Vagina (tissue), 2 donors: ENCODE results near the gene HBE1. TPM values are rescaled to one million over a fixed set of nuclear protein-coding genes. Genes with fewer than 3 reads are reported as not detected.

Source experiments
- DNase-seq, 2 donors: peaks; one replicate each; pipeline ENCODE4 v3.0.0-alpha.2; 2017; ENCODE audit errors: extremely low spot score in 2 of 2
- H3K27ac ChIP-seq: fragments of 200-600 bp; sonication (generic); one replicate; pipeline ENCODE4 v1.5.1; 2019
- H3K27me3 ChIP-seq: fragments of 200-600 bp; sonication (generic); one replicate; pipeline ENCODE4 v1.5.1; 2019
- H3K36me3 ChIP-seq, 2 donors: fragments of 200-600 bp; sonication (generic); one replicate each; pipeline ENCODE4 v1.5.1; 2017 to 2019
- H3K4me1 ChIP-seq: fragments of 200-600 bp; sonication (generic); one replicate; pipeline ENCODE4 v1.5.1; 2019
- H3K4me3 ChIP-seq, 2 donors: fragments of 200-600 bp; sonication (generic); 1 replicate in 1 of 2; 2 replicates in 1 of 2; pipeline ENCODE4 v1.5.1; 2016 to 2019
- H3K9me3 ChIP-seq: fragments of 200-600 bp; sonication (generic); one replicate; pipeline ENCODE4 v1.5.1; 2019
- CTCF ChIP-seq, 3 experiments: fragments of 450-650 bp in 2 of 3; fragments of 200-600 bp in 1 of 3; sonication (generic) in 1 of 3; IDR thresholded peaks; one replicate each; pipeline ENCODE4 v1.5.1; 2017 to 2019; ENCODE audit warnings: antibody characterized with exemption in 3 of 3, mild to moderate bottlenecking in 2 of 3, moderate library complexity in 2 of 3
- POLR2A ChIP-seq, 2 donors: fragments of 450-650 bp; IDR thresholded peaks; one replicate each; pipeline ENCODE4 v1.6.1; 2017; ENCODE audit warnings: antibody characterized with exemption in 2 of 2, mild to moderate bottlenecking in 2 of 2, moderate library complexity in 2 of 2
- POLR2AphosphoS5 ChIP-seq, 2 donors: sonication (generic); formaldehyde crosslinking; IDR thresholded peaks; one replicate each; pipeline ENCODE4 v1.9.0; 2017; ENCODE audit warnings: antibody characterized with exemption in 2 of 2, mild to moderate bottlenecking in 2 of 2, low read depth in 1 of 2; ENCODE audit not compliant: insufficient read depth in 1 of 2
- intact Hi-C: fragments of 100-400 bp; cut with DNase I; formaldehyde crosslinking; loops from one replicate; pipeline ENCODE4 v1.15.1; 2023
- total RNA-seq: library from RNA; depleted of rRNA; stranded (reverse); fragments of >200 nt; gene quantifications from one replicate; pipeline ENCODE4 v1.2.3, GENCODE V29; 2016

Gene HBE1
- total RNA-seq, 1 donor from 2014 or later = not detected

GRCh38 chr11:5289696-5290095 lies 20.0 kb upstream of the HBE1 start:
- no peaks in the 10 kb centered on the region for H3K36me3 ChIP-seq
- DNase-seq = no peak
- no peak overlapping the region for H3K4me3 ChIP-seq
- no peak overlapping the region for H3K27ac ChIP-seq
- H3K9me3 ChIP-seq = no peaks in the 10 kb centered on the region
- no peaks in the 10 kb centered on the region for H3K4me1 ChIP-seq
- TF ChIP-seq POLR2AphosphoS5 (IDR thresholded peaks at IDR 0.05; ENCODE audit: insufficient read depth in 1 of 2, low read depth in 1 of 2) (no peak), CTCF (IDR thresholded peaks at IDR 0.05) (no peak), POLR2A (IDR thresholded peaks at IDR 0.05) (no peak)
- intact Hi-C loops = no loop called here
- H3K27me3 ChIP-seq = no peaks in the 10 kb centered on the region

GRCh38 chr11:5288906-5289550 lies 19.3 kb upstream of the HBE1 start:
- TF ChIP-seq CTCF (IDR thresholded peaks at IDR 0.05) = no peak
- TF ChIP-seq POLR2A (IDR thresholded peaks at IDR 0.05) = no peak
- no peak for TF ChIP-seq POLR2AphosphoS5 (IDR thresholded peaks at IDR 0.05; ENCODE audit: insufficient read depth in 1 of 2, low read depth in 1 of 2)
- Histone ChIP-seq H3K27me3 (no peaks in the 10 kb centered on the region), H3K27ac (no peak overlapping the region), H3K9me3 (no peaks in the 10 kb centered on the region), H3K4me3 (no peak overlapping the region), H3K36me3 (no peaks in the 10 kb centered on the region), H3K4me1 (no peaks in the 10 kb centered on the region)
- intact Hi-C loops = no loop called here
- no peak for DNase-seq

GRCh38 chr11:5288108-5288905 lies 18.6 kb upstream of the HBE1 start:
- H3K9me3 ChIP-seq = no peaks in the 10 kb centered on the region
- H3K36me3 ChIP-seq = no peaks in the 10 kb centered on the region
- no peak overlapping the region for H3K4me3 ChIP-seq
- intact Hi-C loops = no loop called here
- TF ChIP-seq POLR2A (IDR thresholded peaks at IDR 0.05) (no peak), POLR2AphosphoS5 (IDR thresholded peaks at IDR 0.05; ENCODE audit: insufficient read depth in 1 of 2, low read depth in 1 of 2) (no peak), CTCF (IDR thresholded peaks at IDR 0.05) (no peak)
- no peak for DNase-seq
- H3K27me3 ChIP-seq = no peaks in the 10 kb centered on the region
- H3K4me1 ChIP-seq = no peaks in the 10 kb centered on the region
- H3K27ac ChIP-seq = no peak overlapping the region

GRCh38 chr11:5286901-5287300 lies 17.2 kb upstream of the HBE1 start:
- TF ChIP-seq CTCF (IDR thresholded peaks at IDR 0.05) = no peak
- intact Hi-C loops = no loop called here
- no peaks in the 10 kb centered on the region for H3K27me3 ChIP-seq
- DNase-seq = no peak
- no peak overlapping the region for H3K4me3 ChIP-seq
- no peaks in the 10 kb centered on the region for H3K4me1 ChIP-seq
- H3K27ac ChIP-seq = no peak overlapping the region
- no peaks in the 10 kb centered on the region for H3K9me3 ChIP-seq
- no peaks in the 10 kb centered on the region for H3K36me3 ChIP-seq

GRCh38 chr11:5286351-5286750 lies 16.6 kb upstream of the HBE1 start:
- TF ChIP-seq POLR2AphosphoS5 (IDR thresholded peaks at IDR 0.05; ENCODE audit: insufficient read depth in 1 of 2, low read depth in 1 of 2) = no peak
- TF ChIP-seq CTCF (IDR thresholded peaks at IDR 0.05) = no peak
- TF ChIP-seq POLR2A (IDR thresholded peaks at IDR 0.05) = no peak
- Histone ChIP-seq H3K4me1 (no peaks in the 10 kb centered on the region), H3K27me3 (no peaks in the 10 kb centered on the region), H3K9me3 (no peaks in the 10 kb centered on the region), H3K4me3 (no peak overlapping the region), H3K27ac (no peak overlapping the region), H3K36me3 (no peaks in the 10 kb centered on the region)
- DNase-seq = no peak
- intact Hi-C loops = no loop called here
